Mucosa of descending colon (tissue), 3 donors: ENCODE data around the gene GPR141. TPM values are rescaled to one million over a fixed set of nuclear protein-coding genes. Genes with fewer than 3 reads are reported as not detected.

Experiments
- ATAC-seq: fragments of 200-7000 bp; cut with Tn5 transposase; one replicate; pipeline ENCODE4 v1.9.1; 2020; ENCODE audit warnings: mild to moderate bottlenecking, moderate library complexity
- DNase-seq, 3 donors: peaks; one replicate each; pipeline ENCODE4 v3.0.0-alpha.2; 2020
- H3K36me3 ChIP-seq: fragments of 200-600 bp; one replicate; pipeline ENCODE4 v1.8.0; 2021; ENCODE audit warnings: low read depth, mild to moderate bottlenecking
- H3K4me1 ChIP-seq: fragments of 200-600 bp; one replicate; pipeline ENCODE4 v1.8.0; 2021; ENCODE audit warnings: low read depth, mild to moderate bottlenecking
- H3K4me3 ChIP-seq: fragments of 200-600 bp; one replicate; pipeline ENCODE4 v1.8.0; 2021; ENCODE audit warnings: mild to moderate bottlenecking
- H3K9me3 ChIP-seq: fragments of 200-600 bp; one replicate; pipeline ENCODE4 v1.8.0; 2021; ENCODE audit warnings: mild to moderate bottlenecking
- CTCF ChIP-seq: fragments of 200-600 bp; IDR thresholded peaks from one replicate; pipeline ENCODE4 v1.8.0; 2022; ENCODE audit warnings: antibody characterized with exemption, mild to moderate bottlenecking
- intact Hi-C, 2 donors: fragments of 100-400 bp; cut with DNase I in 1 of 2; cut with micrococcal nuclease in 1 of 2; formaldehyde crosslinking; loops; one replicate each; pipeline versions ENCODE4 v1.11.0 to v1.11.1; 2022; cut with DNase I, micrococcal nuclease
- total RNA-seq, 3 donors: library from RNA; stranded (reverse); fragmentation: NEBNext Ultra II Directional in 2 of 3; extraction: Animal tissue kit (Norgen Biotek cat#: 25700) in 2 of 3; gene quantifications; one replicate each; pipeline versions ENCODE4 v1.2.1 to v1.2.4, GENCODE V29; 2021 to 2023
- donor health status: DM: no; HTN: no; CAD: no; lungs with moderate emphysema.
- donor health status: DM: no; HTN: no; CAD: no.
- donor health status: DM: no; HTN: yes; CAD: no.

The GPR141 gene
- total RNA-seq, 3 donors from 2014 or later = 0.94 to 1.0 TPM; not detected in 1

DNA sequence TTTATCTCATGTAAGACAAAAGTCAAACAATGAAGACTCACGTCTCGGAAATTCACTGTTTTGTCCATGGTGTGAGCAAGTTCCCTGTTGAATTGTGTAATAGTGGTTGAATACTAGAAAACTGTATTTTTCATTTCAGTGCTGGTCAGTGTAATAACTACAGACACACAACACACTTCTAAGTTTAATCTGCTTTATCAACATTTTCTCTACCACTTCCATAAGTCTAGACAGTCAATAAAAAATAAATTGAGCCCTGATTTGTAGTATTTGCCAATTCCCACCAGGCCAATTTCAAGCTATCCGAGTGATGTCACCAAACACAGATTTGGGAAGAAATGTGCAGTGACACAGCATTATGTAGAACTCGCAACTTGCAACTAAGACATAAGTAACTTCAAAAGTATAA, 81.9 kb downstream of the GPR141 start:
- Histone ChIP-seq H3K36me3 (no peaks in the 10 kb centered on the region), H3K4me3 (no peak overlapping the region), H3K4me1 (no peaks in the 10 kb centered on the region), H3K9me3 (no peaks in the 10 kb centered on the region)
- no peak for TF ChIP-seq CTCF
- DNase-seq (no peak), ATAC-seq (no peak)
- intact Hi-C loops = no loop called here

DNA sequence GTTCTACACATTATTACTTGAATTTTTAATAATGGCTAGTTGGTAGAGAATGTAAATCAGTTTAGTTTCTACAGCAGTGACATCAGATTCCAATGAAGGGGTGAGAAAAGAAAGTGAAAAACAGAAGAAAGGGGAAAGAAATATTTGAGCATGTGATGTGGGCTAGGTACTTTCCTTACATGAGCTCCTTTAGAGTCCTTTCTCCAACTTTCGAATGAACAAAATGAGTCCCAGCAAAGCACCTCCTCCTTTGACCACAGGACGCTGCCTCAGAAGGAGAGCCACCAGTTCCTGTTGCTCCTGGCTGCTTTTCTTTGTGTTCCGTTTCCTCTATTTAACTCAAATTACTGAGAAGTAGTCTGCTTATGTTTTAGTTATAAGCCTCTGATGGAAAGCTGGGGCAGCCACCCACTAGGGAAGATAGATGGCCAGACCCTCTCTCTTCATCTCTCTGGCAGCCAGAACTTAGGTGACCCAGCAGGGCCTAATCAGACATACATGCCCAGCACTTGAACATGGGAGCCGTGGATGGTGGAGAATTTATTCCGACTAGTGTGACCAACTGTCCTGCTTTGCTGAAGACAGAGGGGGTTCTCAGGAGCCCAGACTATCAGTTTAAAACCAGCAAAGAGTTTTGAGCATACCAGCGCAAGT, 82.4 kb downstream of the GPR141 start:
- H3K4me3 ChIP-seq = no peak overlapping the region
- intact Hi-C loops = no loop called here
- ATAC-seq = no peak
- DNase-seq = peak in 1 of 3 donors; percentile 10
- no peaks in the 10 kb centered on the region for H3K36me3 ChIP-seq
- no peaks in the 10 kb centered on the region for H3K9me3 ChIP-seq
- H3K4me1 ChIP-seq = no peaks in the 10 kb centered on the region
- no peak for TF ChIP-seq CTCF

DNA sequence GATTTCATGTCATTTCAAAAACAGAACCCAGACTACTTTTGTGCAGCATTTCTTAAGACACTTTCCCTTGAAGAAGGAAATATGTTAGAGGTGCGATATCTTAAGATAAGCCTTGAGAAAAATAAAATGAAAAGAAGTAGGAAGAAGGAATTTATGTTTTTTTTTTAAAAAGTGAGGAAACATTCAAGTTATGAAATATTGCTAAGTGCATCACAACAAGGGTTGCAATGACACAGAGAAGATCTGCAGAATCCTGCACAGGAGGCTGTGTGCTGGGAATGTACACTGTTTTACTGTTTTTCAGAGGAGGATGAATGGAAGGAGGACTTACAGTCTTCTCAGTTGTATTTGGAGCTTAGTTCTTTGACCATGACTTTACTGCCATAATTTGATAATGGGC, 85.0 kb downstream of the GPR141 start:
- no peak for TF ChIP-seq CTCF
- intact Hi-C loops = no loop called here
- H3K4me1 ChIP-seq = no peaks in the 10 kb centered on the region
- ATAC-seq (no peak), DNase-seq (no peak)
- H3K4me3 ChIP-seq = no peak overlapping the region
- no peaks in the 10 kb centered on the region for H3K36me3 ChIP-seq
- H3K9me3 ChIP-seq = no peaks in the 10 kb centered on the region

DNA sequence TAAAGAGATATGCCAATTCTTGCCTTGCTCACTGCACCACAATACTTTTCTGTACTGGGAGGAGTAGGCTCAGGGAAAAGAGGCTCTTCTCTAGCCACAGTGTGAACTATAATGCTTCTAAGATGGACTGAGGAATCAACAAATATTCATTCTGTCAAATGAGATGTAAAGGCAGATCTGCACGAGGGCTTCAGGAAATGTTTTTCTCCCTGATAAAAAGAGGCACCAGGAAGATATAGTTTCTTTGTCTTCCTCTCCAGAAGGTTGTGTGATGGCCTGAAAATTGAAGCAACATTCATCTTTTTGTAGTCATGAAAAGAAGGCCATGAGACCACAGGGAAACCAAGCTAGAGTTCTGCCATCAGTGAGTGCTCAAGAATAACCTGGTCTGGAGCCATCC, 85.7 kb downstream of the GPR141 start:
- H3K9me3 ChIP-seq = no peaks in the 10 kb centered on the region
- ATAC-seq (no peak), DNase-seq (no peak)
- no peaks in the 10 kb centered on the region for H3K36me3 ChIP-seq
- no peak for TF ChIP-seq CTCF
- no peak overlapping the region for H3K4me3 ChIP-seq
- H3K4me1 ChIP-seq = no peaks in the 10 kb centered on the region
- intact Hi-C loops = no loop called here

GRCh38 chr7:37769726-37770125, 86.2 kb downstream of the GPR141 start:
- no peak for TF ChIP-seq CTCF
- DNase-seq = no peak
- no peak overlapping the region for H3K4me3 ChIP-seq
- ATAC-seq = no peak
- intact Hi-C loops = no loop called here
- no peaks in the 10 kb centered on the region for H3K36me3 ChIP-seq
- no peaks in the 10 kb centered on the region for H3K4me1 ChIP-seq
- no peaks in the 10 kb centered on the region for H3K9me3 ChIP-seq

DNA sequence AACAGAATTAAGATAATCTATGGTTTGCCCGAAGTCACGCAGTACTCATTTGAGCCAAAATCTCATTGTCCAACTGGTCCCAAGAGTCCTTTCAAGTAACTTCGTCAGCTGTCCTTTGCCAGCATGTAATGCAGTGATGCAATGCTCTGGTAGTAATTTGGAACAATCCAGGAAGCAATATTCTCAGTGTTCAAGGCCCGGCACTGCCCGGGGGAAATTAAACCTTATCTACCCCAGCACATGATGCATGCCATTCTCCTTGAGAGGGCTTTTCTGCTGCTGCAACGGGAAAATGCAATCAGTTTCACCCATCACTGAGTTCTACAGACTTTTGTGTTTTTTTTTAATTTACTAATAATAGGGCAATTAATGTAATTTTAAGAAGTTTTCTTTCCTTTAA, 87.3 kb downstream of the GPR141 start:
- intact Hi-C loops = no loop called here
- Histone ChIP-seq H3K36me3 (no peaks in the 10 kb centered on the region), H3K9me3 (no peaks in the 10 kb centered on the region), H3K4me1 (no peaks in the 10 kb centered on the region), H3K4me3 (no peak overlapping the region)
- ATAC-seq (no peak), DNase-seq (no peak)
- no peak for TF ChIP-seq CTCF
